GM12875 (cell line): Measurements from ENCODE around the gene OSGEP.
A peak's percentile ranks its signal among the peaks of the same experiment; 100 is the strongest.

Experiments used
- H3K4me3 ChIP-seq: one replicate; pipeline ENCODE4 v1.5.1; 2011; ENCODE audit warnings: low read depth, low read length, control low read depth
- TF ChIP-seq, protein P1 (sequence below): IDR thresholded peaks from 2 replicates; pipeline ENCODE4 v1.5.1; 2011; ENCODE audit warnings: low read depth, mild to moderate bottlenecking, control low read depth, inconsistent platforms, low read length, moderate library complexity, borderline replicate concordance; ENCODE audit not compliant: insufficient read depth

Gene OSGEP

DNA sequence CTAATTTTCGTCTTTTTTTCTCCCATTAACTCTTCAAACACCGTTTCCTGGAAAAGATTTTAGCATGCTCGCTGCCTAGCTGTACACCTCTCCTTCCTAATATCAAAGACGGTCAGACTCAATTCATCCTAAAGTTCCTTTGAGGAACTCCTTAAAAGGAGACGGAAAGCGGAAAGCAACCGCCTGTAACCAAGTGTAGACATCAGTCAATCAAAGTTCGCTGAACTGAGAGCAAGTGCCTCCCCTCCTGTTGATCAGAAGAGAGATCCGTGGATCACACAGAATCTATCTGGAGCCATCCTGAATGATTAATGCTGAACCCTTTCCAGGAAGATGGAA lies 40.9 kb downstream of the OSGEP start:
- TF ChIP-seq, protein P1, sequence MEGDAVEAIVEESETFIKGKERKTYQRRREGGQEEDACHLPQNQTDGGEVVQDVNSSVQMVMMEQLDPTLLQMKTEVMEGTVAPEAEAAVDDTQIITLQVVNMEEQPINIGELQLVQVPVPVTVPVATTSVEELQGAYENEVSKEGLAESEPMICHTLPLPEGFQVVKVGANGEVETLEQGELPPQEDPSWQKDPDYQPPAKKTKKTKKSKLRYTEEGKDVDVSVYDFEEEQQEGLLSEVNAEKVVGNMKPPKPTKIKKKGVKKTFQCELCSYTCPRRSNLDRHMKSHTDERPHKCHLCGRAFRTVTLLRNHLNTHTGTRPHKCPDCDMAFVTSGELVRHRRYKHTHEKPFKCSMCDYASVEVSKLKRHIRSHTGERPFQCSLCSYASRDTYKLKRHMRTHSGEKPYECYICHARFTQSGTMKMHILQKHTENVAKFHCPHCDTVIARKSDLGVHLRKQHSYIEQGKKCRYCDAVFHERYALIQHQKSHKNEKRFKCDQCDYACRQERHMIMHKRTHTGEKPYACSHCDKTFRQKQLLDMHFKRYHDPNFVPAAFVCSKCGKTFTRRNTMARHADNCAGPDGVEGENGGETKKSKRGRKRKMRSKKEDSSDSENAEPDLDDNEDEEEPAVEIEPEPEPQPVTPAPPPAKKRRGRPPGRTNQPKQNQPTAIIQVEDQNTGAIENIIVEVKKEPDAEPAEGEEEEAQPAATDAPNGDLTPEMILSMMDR, result no peak
- H3K4me3 ChIP-seq, result peak overlapping the region; percentile 67

DNA sequence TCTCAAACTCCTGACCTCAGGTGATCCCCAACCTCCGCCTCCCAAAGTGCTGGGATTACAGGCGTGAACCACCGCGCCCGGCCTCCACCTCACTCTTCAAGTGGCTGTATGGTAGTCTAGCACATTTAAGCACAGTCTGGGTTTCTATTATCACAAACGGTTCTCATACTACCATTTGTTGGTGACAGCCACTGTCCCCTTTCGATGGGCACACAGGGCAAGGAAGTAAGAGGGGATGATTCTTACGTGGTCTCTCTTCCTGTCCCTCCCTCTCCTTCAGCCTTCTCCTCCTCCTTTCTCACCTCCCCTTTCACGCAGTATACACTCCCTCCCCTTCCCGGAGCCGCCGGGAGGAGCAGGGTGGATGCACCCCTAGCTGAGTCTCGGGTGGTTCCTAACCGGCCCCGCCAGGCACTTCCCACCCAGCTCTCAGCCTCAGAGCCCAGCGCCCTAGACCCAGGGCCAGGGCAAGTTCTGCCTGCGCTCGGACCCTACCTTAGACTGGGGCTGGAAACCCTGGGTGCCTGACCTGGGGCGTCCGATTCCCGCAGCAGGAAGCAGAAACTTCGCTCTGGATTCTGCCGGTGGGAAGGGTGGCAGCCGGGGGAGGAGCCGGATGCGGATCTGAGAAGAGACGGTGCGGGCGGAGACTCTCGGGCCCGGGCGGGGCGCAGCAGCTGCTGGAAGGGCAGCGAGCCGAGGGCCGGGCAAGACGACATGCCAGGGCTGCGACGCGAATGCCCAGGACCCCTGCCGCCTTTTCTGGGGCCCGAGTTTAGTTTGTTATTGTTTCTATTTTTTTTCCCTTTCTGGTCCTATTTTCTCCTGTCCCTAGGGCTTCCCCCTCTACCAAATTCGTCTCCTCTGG lies 41.5 kb downstream of the OSGEP start, which contains the start of gene TEP1:
Gene TEP1 (minus strand): TSS at position 626 of the 868 bp plus-strand sequence. CDS start 5,062 bp downstream, outside the sequence.
- TF ChIP-seq, protein P1, result no peak

DNA sequence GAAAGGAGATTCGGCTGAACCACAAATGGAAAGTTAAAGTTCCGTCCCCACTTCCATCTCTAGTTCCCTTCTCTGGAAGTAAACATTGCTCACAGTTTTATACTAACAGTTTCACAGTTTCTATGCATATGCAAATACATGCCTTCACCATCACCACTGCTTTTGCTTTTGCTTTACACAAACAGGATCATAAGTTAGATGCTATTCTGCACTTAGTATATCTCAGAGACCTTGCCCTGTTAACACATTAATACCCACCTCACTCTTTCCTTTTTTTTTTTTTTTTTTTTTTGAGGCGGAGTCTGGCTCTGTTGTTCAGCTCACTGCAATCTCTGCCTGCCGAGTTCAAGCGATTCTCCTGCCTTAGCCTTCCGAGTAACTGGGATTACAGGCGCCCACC lies 42.2 kb downstream of the OSGEP start:
- TF ChIP-seq, protein P1, result no peak
- peak overlapping the region; percentile 67 for H3K4me3 ChIP-seq

More for the DNA sequence above, 41.5 kb downstream of the OSGEP start, which contains the start of gene TEP1:
- H3K4me3 ChIP-seq, result peak within 1 kb of the TSS; percentile 67

DNA sequence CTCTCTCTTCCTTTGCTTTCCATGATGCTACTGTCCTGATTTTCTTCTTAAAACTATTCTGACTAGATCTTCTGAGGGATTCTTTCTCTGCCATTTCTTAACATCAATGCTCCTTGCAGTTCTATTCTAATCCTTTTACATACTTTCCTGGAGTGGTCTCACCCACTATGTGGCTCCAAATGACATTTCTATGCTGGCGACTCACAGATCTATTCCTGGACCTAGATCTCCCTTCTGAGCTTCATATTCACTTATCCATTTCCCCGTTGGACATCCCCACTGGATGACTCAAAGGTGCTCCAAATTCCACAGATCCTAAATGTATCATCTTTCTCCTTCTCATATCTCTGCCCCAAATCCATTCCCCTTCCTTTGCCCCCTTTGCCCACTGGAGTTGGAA lies 45.4 kb downstream of the OSGEP start:
- no peak overlapping the region for H3K4me3 ChIP-seq
- TF ChIP-seq, protein P1, result no peak

DNA sequence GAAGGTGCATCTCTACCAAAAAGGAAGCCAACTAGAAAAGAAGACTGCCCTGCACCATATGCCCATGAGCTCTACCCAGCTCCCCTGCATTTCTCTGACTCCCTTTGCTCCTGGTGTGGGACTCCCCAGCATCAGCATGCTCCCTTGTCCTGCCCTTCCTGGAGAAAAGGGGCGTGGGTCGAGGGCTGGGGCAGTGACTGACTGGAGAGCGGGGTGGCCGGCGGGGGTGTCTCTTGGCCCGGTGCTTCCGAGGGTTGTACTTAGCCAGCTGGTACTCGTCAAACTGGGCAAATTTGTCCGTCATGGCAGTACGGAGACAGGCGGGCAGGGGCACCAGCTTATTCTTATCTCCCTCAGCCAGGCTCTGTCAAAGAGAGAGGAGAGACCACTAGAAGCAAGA lies 51.1 kb downstream of the OSGEP start:
- TF ChIP-seq, protein P1, result no peak

DNA sequence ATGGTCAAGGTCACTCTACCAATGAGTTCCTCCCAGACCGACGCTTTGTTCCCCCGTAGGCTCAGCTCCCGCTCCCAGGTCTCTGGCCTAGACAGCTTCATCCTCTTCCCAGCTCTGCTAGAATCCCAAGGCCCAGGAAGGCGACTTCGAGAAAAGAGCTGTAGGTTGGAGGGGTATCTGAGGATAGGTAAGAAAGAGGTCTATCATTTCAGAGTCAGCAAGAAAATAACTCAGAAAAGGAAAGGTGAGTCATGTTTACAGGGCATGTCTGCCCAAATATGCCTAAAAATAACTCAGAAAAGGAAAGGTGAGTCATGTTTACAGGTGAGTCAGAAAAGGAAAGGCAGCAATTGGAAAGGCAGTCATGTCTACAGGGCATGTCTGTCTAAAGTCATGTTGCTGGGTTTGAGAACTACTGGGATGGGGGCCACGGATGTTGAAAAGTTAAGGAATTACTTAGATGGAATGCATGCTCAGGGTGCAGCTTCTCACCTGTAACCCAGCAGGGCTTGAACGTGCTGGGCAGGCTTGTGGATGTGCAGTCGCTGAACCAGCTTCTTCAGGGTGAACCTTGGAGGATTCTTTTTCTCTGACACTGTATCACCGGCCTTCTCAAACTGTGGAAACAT lies 53.5 kb downstream of the OSGEP start:
- H3K4me3 ChIP-seq, result no peak overlapping the region
- TF ChIP-seq, protein P1, result no peak

More for the DNA sequence above, 51.1 kb downstream of the OSGEP start:
- no peak overlapping the region for H3K4me3 ChIP-seq
